Measurements from ENCODE around the gene THG1L. TPM values are rescaled to one million over a fixed set of nuclear protein-coding genes. Genes with fewer than 3 reads are reported as not detected.

Gene THG1L
- total and polyA plus RNA-seq, 2 of the 4 experiments (the other 2 are of a cell fraction), result 15.2 to 20.4 TPM

GRCh38 chr5:157713830-157714595 is 17.2 kb upstream of the THG1L start:
- ChIA-PET POLR2A (ENCODE audit: unreplicated experiment) (no interaction called here), CTCF (no interaction called here)
- H3K9ac ChIP-seq (ENCODE audit: low read depth, low read length), result no peak overlapping the region
- H3K27me3 ChIP-seq (ENCODE audit: control insufficient read depth, insufficient read depth, low read length), result no peaks in the 10 kb centered on the region
- peak overlapping the region; percentile 46 for H2AK9ac ChIP-seq (replicated peaks; ENCODE audit: low read depth, low read length, poor library complexity)
- ATAC-seq (ENCODE audit: low read depth) (no peak), DNase-seq (peak; percentile 13)
- peak overlapping the region; percentile 78 for H2BK20ac ChIP-seq (ENCODE audit: low read depth, low read length)
- WGBS, 2 experiments (ENCODE audit: extremely low coverage in 2 of 2, insufficient read length in 1 of 2), result 100% methylated on average over 1 of the region's 4 CpGs; no CpG with 5 or more reads in 1 of the 2 experiments
- peaks cover 2% of the 10 kb centered on the region; the same call in 1 of the 2 replicates for H3K4me1 ChIP-seq (ENCODE audit: control insufficient read depth, insufficient read depth, low read length)
- H3K18ac ChIP-seq (ENCODE audit: low read depth, low read length), result 0 out of 2 replicates have a peak overlapping the region, but pooled peaks have one; percentile 28
- peak overlapping the region; percentile 25; the same call in 1 of the 2 replicates for H4K91ac ChIP-seq (ENCODE audit: insufficient read depth, low read depth, low read length)
- peaks cover 5% of the 10 kb centered on the region for H3K9me1 ChIP-seq (ENCODE audit: insufficient read depth, low read length)
- no peaks in the 10 kb centered on the region for H3K79me1 ChIP-seq (ENCODE audit: low read depth in 1 of 2, low read length in 2 of 2)
- intact Hi-C loops (cut with micrococcal nuclease), result loop anchor here (10.0 kb wide), 1 partner anchor 209 kb away; no protein-coding TSS in a partner anchor
- H3K36me3 ChIP-seq (ENCODE audit: control insufficient read depth, insufficient read depth, low read length), result no peaks in the 10 kb centered on the region
- no peak overlapping the region for H3K4me2 ChIP-seq (ENCODE audit: low read depth, low read length)
- peak overlapping the region; percentile 70 for H3K14ac ChIP-seq (replicated peaks; ENCODE audit: low read depth, low read length)
- H3K4ac ChIP-seq (ENCODE audit: low read depth, low read length), result peak overlapping the region; percentile 84
- H2AFZ ChIP-seq (replicated peaks; ENCODE audit: low read length, poor library complexity), result peak overlapping the region; percentile 49
- peak overlapping the region; percentile 91; the same call in 1 of the 3 replicates for H2BK15ac ChIP-seq (ENCODE audit: low read depth, low read length)
- no peaks in the 10 kb centered on the region for H3K9me3 ChIP-seq (ENCODE audit: control insufficient read depth, insufficient read depth, low read length)
- H4K8ac ChIP-seq (ENCODE audit: low read depth in 2 of 2, low read length in 2 of 2), result peak overlapping the region; percentile 23 to 67; a peak in 2 of 4 replicates
- no peak overlapping the region for H3K27ac ChIP-seq (ENCODE audit: insufficient read depth, low read length)
- 0 out of 2 replicates have a peak overlapping the region, but pooled peaks have one; percentile 70 for H3K23ac ChIP-seq (ENCODE audit: low read depth, low read length)
- H2BK5ac ChIP-seq (ENCODE audit: low read depth, low read length, poor library complexity, severe bottlenecking), result peak overlapping the region; percentile 5
- TF ChIP-seq MAFK (IDR thresholded peaks at IDR 0.05; ENCODE audit: low read depth, low read length), result no peak
- no peak for TF ChIP-seq FOS (IDR thresholded peaks at IDR 0.05; ENCODE audit: low read depth, low read length)
- no peak for TF ChIP-seq RAD21 (IDR thresholded peaks at IDR 0.05; ENCODE audit: low read length)
- TF ChIP-seq RCOR1 (IDR thresholded peaks at IDR 0.05; ENCODE audit: insufficient replicate concordance, low read length), result no peak
- no peak for TF ChIP-seq RFX5 (IDR thresholded peaks at IDR 0.05; ENCODE audit: low read depth, low read length)
- in situ Hi-C loops (cut with MboI; ENCODE audit: low sequenced_read_pairs), result loop anchor here (10.0 kb wide), 2 partner anchors 209 to 359 kb away; no protein-coding TSS in a partner anchor
- H4K20me1 ChIP-seq (ENCODE audit: insufficient read depth, low read length), result no peaks in the 10 kb centered on the region
- dilution Hi-C loops (cut with HindIII; ENCODE audit: low sequenced_read_pairs, unreplicated experiment), result no loop called here
- H3K56ac ChIP-seq (ENCODE audit: extremely low read depth, insufficient read depth, low read length), result no peak overlapping the region
- H2BK120ac ChIP-seq (ENCODE audit: low read depth, low read length), result peak overlapping the region; percentile 77
- H3K4me3 ChIP-seq (ENCODE audit: insufficient read depth, low read depth, low read length), result no peak overlapping the region
- no TSS peak for BruUV-seq (replicated peaks)
- peak overlapping the region; percentile 92 for H2AK5ac ChIP-seq (ENCODE audit: low read depth, low read length)
- H4K5ac ChIP-seq (ENCODE audit: low read depth, low read length), result no peak overlapping the region

Data from IMR-90 (cell line).